ENCODE results near the gene CASK. TPM values are rescaled to one million over a fixed set of nuclear protein-coding genes. Genes with fewer than 3 reads are reported as not detected.

Gene CASK
- total RNA-seq, 2 donors from 2014 or later, result 19.7 to 20.4 TPM

- Histone ChIP-seq H3K27ac (no peak overlapping the region), H3K36me3 (no peaks in the 10 kb centered on the region), H3K4me1 (replicated peaks) (no peaks in the 10 kb centered on the region), H3K27me3 (replicated peaks; ENCODE audit: insufficient read depth) (no peaks in the 10 kb centered on the region), H3K9me3 (no peaks in the 10 kb centered on the region), H3K4me3 (no peak overlapping the region)
- 80% methylated on average over 1 of the region's 1 CpG for WGBS
- TF ChIP-seq POLR2AphosphoS5 (IDR thresholded peaks at IDR 0.05) (no peak), CTCF (IDR thresholded peaks at IDR 0.05) (no peak), POLR2A (IDR thresholded peaks at IDR 0.05) (no peak)
- DNase-seq (ENCODE audit: low spot score), result no peak
- intact Hi-C loops (cut with DNase I), result loop anchor here (10.0 kb wide), 1 partner anchor 465 kb away; no protein-coding TSS in a partner anchor
Measured at GRCh38 chrX:41739871-41740270, 183.5 kb downstream of the CASK start.

GRCh38 chrX:41737065-41737464 lies 186.3 kb downstream of the CASK start:
- 90% methylated on average over 7 of the region's 7 CpGs for WGBS

GRCh38 chrX:41734530-41734929 lies 188.8 kb downstream of the CASK start:
- WGBS, result 0% methylated on average over 1 of the region's 1 CpG
- H3K4me3 ChIP-seq, result no peak overlapping the region
- DNase-seq (ENCODE audit: low spot score), result no peak
- no peak overlapping the region for H3K27ac ChIP-seq
- intact Hi-C loops (cut with DNase I), result loop anchor here (10.0 kb wide), 1 partner anchor 460 kb away; no protein-coding TSS in a partner anchor
- H3K9me3 ChIP-seq, result no peaks in the 10 kb centered on the region
- no peaks in the 10 kb centered on the region for H3K36me3 ChIP-seq
- TF ChIP-seq CTCF (IDR thresholded peaks at IDR 0.05) (peak in 2 of 4 experiments; percentile 19 to 23), POLR2AphosphoS5 (IDR thresholded peaks at IDR 0.05) (no peak), POLR2A (IDR thresholded peaks at IDR 0.05) (no peak)
- H3K4me1 ChIP-seq (replicated peaks), result no peaks in the 10 kb centered on the region
- H3K27me3 ChIP-seq (replicated peaks; ENCODE audit: insufficient read depth), result no peaks in the 10 kb centered on the region

More at GRCh38 chrX:41737065-41737464, 186.3 kb downstream of the CASK start:
- Histone ChIP-seq H3K4me1 (replicated peaks) (no peaks in the 10 kb centered on the region), H3K4me3 (no peak overlapping the region), H3K27ac (no peak overlapping the region), H3K9me3 (no peaks in the 10 kb centered on the region), H3K36me3 (no peaks in the 10 kb centered on the region), H3K27me3 (replicated peaks; ENCODE audit: insufficient read depth) (no peaks in the 10 kb centered on the region)
- intact Hi-C loops (cut with DNase I), result loop anchor here (10.0 kb wide), 1 partner anchor 462 kb away; no protein-coding TSS in a partner anchor
- TF ChIP-seq CTCF (IDR thresholded peaks at IDR 0.05) (no peak), POLR2A (IDR thresholded peaks at IDR 0.05) (no peak), POLR2AphosphoS5 (IDR thresholded peaks at IDR 0.05) (no peak)
- no peak for DNase-seq (ENCODE audit: low spot score)

- Histone ChIP-seq H3K36me3 (no peaks in the 10 kb centered on the region), H3K27ac (no peak overlapping the region), H3K4me1 (replicated peaks) (no peaks in the 10 kb centered on the region), H3K4me3 (no peak overlapping the region), H3K9me3 (no peaks in the 10 kb centered on the region), H3K27me3 (replicated peaks; ENCODE audit: insufficient read depth) (no peaks in the 10 kb centered on the region)
- no peak for DNase-seq (ENCODE audit: low spot score)
- TF ChIP-seq CTCF (IDR thresholded peaks at IDR 0.05) (no peak), POLR2A (IDR thresholded peaks at IDR 0.05) (no peak), POLR2AphosphoS5 (IDR thresholded peaks at IDR 0.05) (no peak)
- WGBS, result 67% methylated on average over 1 of the region's 1 CpG
- intact Hi-C loops (cut with DNase I), result loop anchor here (10.0 kb wide), 1 partner anchor 459 kb away; no protein-coding TSS in a partner anchor
Measured at GRCh38 chrX:41733939-41734338, 189.4 kb downstream of the CASK start.

DNA sequence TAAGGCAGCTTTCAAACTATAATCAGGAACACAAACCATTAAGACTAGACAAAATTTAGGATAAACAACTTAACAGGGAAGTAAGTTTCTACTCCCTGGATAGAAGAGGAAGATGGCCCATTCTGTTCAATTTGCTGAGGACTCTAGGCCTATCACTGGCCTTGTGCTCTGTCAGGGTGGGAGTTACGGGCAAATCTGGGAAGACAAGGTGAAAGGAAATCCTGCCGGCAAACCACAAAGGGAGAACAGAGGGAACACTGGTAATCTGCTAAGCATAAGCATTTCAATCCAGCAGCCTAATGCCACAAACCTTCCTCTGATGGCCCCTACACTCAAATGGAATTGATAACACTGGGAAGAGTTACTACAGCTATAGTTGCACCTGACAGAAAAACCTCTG lies 191.1 kb downstream of the CASK start:
- Histone ChIP-seq H3K4me1 (replicated peaks) (no peaks in the 10 kb centered on the region), H3K27me3 (replicated peaks; ENCODE audit: insufficient read depth) (no peaks in the 10 kb centered on the region), H3K9me3 (no peaks in the 10 kb centered on the region), H3K4me3 (no peak overlapping the region), H3K27ac (no peak overlapping the region), H3K36me3 (no peaks in the 10 kb centered on the region)
- WGBS, result 81% methylated on average over 2 of the region's 2 CpGs
- intact Hi-C loops (cut with DNase I), result loop anchor here (10.0 kb wide), 1 partner anchor 457 kb away; no protein-coding TSS in a partner anchor
- no peak for DNase-seq (ENCODE audit: low spot score)
- no peak for TF ChIP-seq POLR2A (IDR thresholded peaks at IDR 0.05)

Data from prostate gland (tissue), 2 donors.